ENCODE data around the gene IQSEC3. TPM values are rescaled to one million over a fixed set of nuclear protein-coding genes. Genes with fewer than 3 reads are reported as not detected.
"Not testable (repeated sequence)": the region's sequence is repeated elsewhere in the genome, so short reads cannot be mapped to it uniquely, and the experiment has no call there.

Gene IQSEC3
- total and polyA plus RNA-seq, 2 experiments from 2014 or later = 0.70 to 2.7 TPM

GRCh38 chr12:72018-72417, 5.5 kb downstream of the IQSEC3 start:
- H3K27me3 ChIP-seq = peaks cover 52% of the 10 kb centered on the region
- not testable (repeated sequence) for H2AFZ ChIP-seq
- WGBS (ENCODE audit: low lambda C conversion rate, missing lambda C conversion rate) = 67% methylated on average over 4 of the region's 4 CpGs

GRCh38 chr12:74420-75190, 8.0 kb downstream of the IQSEC3 start:
- H3K9me3 ChIP-seq (ENCODE audit: low read depth); H3K4me3 ChIP-seq; H3K36me3 ChIP-seq (replicated peaks; ENCODE audit: insufficient read depth, low read depth); H3K4me2 ChIP-seq; H3K27ac ChIP-seq; DNase-seq (ENCODE audit: low spot score); H3K79me2 ChIP-seq; H3K4me1 ChIP-seq (ENCODE audit: insufficient read depth); H3K9me2 ChIP-seq (replicated peaks; ENCODE audit: insufficient read depth); H2AFZ ChIP-seq; H4K20me1 ChIP-seq (ENCODE audit: insufficient read depth, poor library complexity, severe bottlenecking): not testable (repeated sequence)
- 85% methylated on average over 8 of the region's 8 CpGs for WGBS (ENCODE audit: low lambda C conversion rate, missing lambda C conversion rate)
- peaks cover 52% of the 10 kb centered on the region for H3K27me3 ChIP-seq

More at GRCh38 chr12:72018-72417, 5.5 kb downstream of the IQSEC3 start:
- not testable (repeated sequence) for DNase-seq (ENCODE audit: low spot score); H3K27ac ChIP-seq; H3K4me2 ChIP-seq; H3K4me3 ChIP-seq; H3K9me3 ChIP-seq (ENCODE audit: low read depth); H3K9me2 ChIP-seq (replicated peaks; ENCODE audit: insufficient read depth); H3K79me2 ChIP-seq; H3K4me1 ChIP-seq (ENCODE audit: insufficient read depth); H3K36me3 ChIP-seq (replicated peaks; ENCODE audit: insufficient read depth, low read depth); H4K20me1 ChIP-seq (ENCODE audit: insufficient read depth, poor library complexity, severe bottlenecking)

- H3K4me2 ChIP-seq; H3K4me1 ChIP-seq (ENCODE audit: insufficient read depth); H4K20me1 ChIP-seq (ENCODE audit: insufficient read depth, poor library complexity, severe bottlenecking); H3K79me2 ChIP-seq; H3K9me2 ChIP-seq (replicated peaks; ENCODE audit: insufficient read depth); H3K36me3 ChIP-seq (replicated peaks; ENCODE audit: insufficient read depth, low read depth); H3K9me3 ChIP-seq (ENCODE audit: low read depth); H3K27ac ChIP-seq; DNase-seq (ENCODE audit: low spot score); H2AFZ ChIP-seq; H3K4me3 ChIP-seq: not testable (repeated sequence)
- H3K27me3 ChIP-seq = peaks cover 52% of the 10 kb centered on the region
- 76% methylated on average over 5 of the region's 5 CpGs for WGBS (ENCODE audit: low lambda C conversion rate, missing lambda C conversion rate)
Measured at GRCh38 chr12:75541-75940, 9.0 kb downstream of the IQSEC3 start.

- H3K9me2 ChIP-seq (replicated peaks; ENCODE audit: insufficient read depth); H3K79me2 ChIP-seq; H4K20me1 ChIP-seq (ENCODE audit: insufficient read depth, poor library complexity, severe bottlenecking); H3K4me2 ChIP-seq; H3K27ac ChIP-seq; DNase-seq (ENCODE audit: low spot score); H3K36me3 ChIP-seq (replicated peaks; ENCODE audit: insufficient read depth, low read depth); H2AFZ ChIP-seq; H3K9me3 ChIP-seq (ENCODE audit: low read depth); H3K4me1 ChIP-seq (ENCODE audit: insufficient read depth); H3K4me3 ChIP-seq: not testable (repeated sequence)
- 88% methylated on average over 10 of the region's 10 CpGs for WGBS (ENCODE audit: low lambda C conversion rate, missing lambda C conversion rate)
- peaks cover 54% of the 10 kb centered on the region for H3K27me3 ChIP-seq
Measured at GRCh38 chr12:76102-76501, 9.5 kb downstream of the IQSEC3 start.

GRCh38 chr12:76551-76950, 10.0 kb downstream of the IQSEC3 start:
- not testable (repeated sequence) for H3K27ac ChIP-seq; H3K4me1 ChIP-seq (ENCODE audit: insufficient read depth); DNase-seq (ENCODE audit: low spot score); H3K36me3 ChIP-seq (replicated peaks; ENCODE audit: insufficient read depth, low read depth); H3K79me2 ChIP-seq; H4K20me1 ChIP-seq (ENCODE audit: insufficient read depth, poor library complexity, severe bottlenecking); H3K9me2 ChIP-seq (replicated peaks; ENCODE audit: insufficient read depth); H3K9me3 ChIP-seq (ENCODE audit: low read depth); H3K4me2 ChIP-seq; H3K4me3 ChIP-seq; H2AFZ ChIP-seq
- H3K27me3 ChIP-seq = peaks cover 54% of the 10 kb centered on the region
- 96% methylated on average over 8 of the region's 8 CpGs for WGBS (ENCODE audit: low lambda C conversion rate, missing lambda C conversion rate)

- H3K4me1 ChIP-seq (ENCODE audit: insufficient read depth); H3K4me3 ChIP-seq; H3K4me2 ChIP-seq; DNase-seq (ENCODE audit: low spot score); H3K9me2 ChIP-seq (replicated peaks; ENCODE audit: insufficient read depth); H2AFZ ChIP-seq; H3K36me3 ChIP-seq (replicated peaks; ENCODE audit: insufficient read depth, low read depth); H4K20me1 ChIP-seq (ENCODE audit: insufficient read depth, poor library complexity, severe bottlenecking); H3K27ac ChIP-seq; H3K79me2 ChIP-seq; H3K9me3 ChIP-seq (ENCODE audit: low read depth): not testable (repeated sequence)
- H3K27me3 ChIP-seq = peaks cover 50% of the 10 kb centered on the region
- 75% methylated on average over 15 of the region's 26 CpGs for WGBS (ENCODE audit: low lambda C conversion rate, missing lambda C conversion rate)
Measured at GRCh38 chr12:77101-77719, 10.6 kb downstream of the IQSEC3 start.

GRCh38 chr12:77769-78383, 11.3 kb downstream of the IQSEC3 start:
- DNase-seq (ENCODE audit: low spot score); H3K4me1 ChIP-seq (ENCODE audit: insufficient read depth); H4K20me1 ChIP-seq (ENCODE audit: insufficient read depth, poor library complexity, severe bottlenecking); H3K9me2 ChIP-seq (replicated peaks; ENCODE audit: insufficient read depth); H3K36me3 ChIP-seq (replicated peaks; ENCODE audit: insufficient read depth, low read depth); H2AFZ ChIP-seq; H3K4me3 ChIP-seq; H3K27ac ChIP-seq; H3K79me2 ChIP-seq; H3K9me3 ChIP-seq (ENCODE audit: low read depth): not testable (repeated sequence)
- 12% methylated on average over 26 of the region's 82 CpGs for WGBS (ENCODE audit: low lambda C conversion rate, missing lambda C conversion rate)
- peak overlapping the region; percentile 68 for H3K4me2 ChIP-seq
- H3K27me3 ChIP-seq = peaks cover 50% of the 10 kb centered on the region
